Heart right ventricle (tissue), 16 donors: ENCODE results near the gene PIGV. TPM values are rescaled to one million over a fixed set of nuclear protein-coding genes. Genes with fewer than 3 reads are reported as not detected.

Experiments used
- ATAC-seq, 8 donors: fragments of 200-7000 bp; cut with Tn5 transposase; one replicate each; pipeline ENCODE4 v1.9.1; 2020; ENCODE audit warnings: mild to moderate bottlenecking in 8 of 8, moderate library complexity in 8 of 8, moderate number of reproducible peaks in 1 of 8
- DNase-seq, 2 donors: peaks; one replicate each; pipeline ENCODE4 v3.0.0-alpha.2; 2020
- H3K27ac ChIP-seq, 10 donors: fragments of 200-600 bp; sonication (generic) in 2 of 10; one replicate each; pipeline versions ENCODE4 v1.5.0 to v1.8.0; 2020 to 2022; ENCODE audit warnings: mild to moderate bottlenecking in 3 of 10
- H3K27me3 ChIP-seq, 7 donors: fragments of 200-600 bp; one replicate each; pipeline ENCODE4 v1.8.0; 2021 to 2022; ENCODE audit warnings: mild to moderate bottlenecking in 2 of 7
- H3K36me3 ChIP-seq, 9 donors: fragments of 200-600 bp; sonication (generic) in 1 of 9; one replicate each; pipeline versions ENCODE4 v1.5.0 to v1.8.0; 2020 to 2022; ENCODE audit warnings: mild to moderate bottlenecking in 2 of 9
- H3K4me1 ChIP-seq, 9 donors: fragments of 200-600 bp; sonication (generic) in 1 of 9; one replicate each; pipeline versions ENCODE4 v1.5.0 to v1.8.0; 2020 to 2022; ENCODE audit warnings: mild to moderate bottlenecking in 4 of 9
- H3K4me3 ChIP-seq, 10 donors: fragments of 200-600 bp; sonication (generic) in 2 of 10; one replicate each; pipeline versions ENCODE4 v1.5.0 to v1.8.0; 2020 to 2022; ENCODE audit warnings: mild to moderate bottlenecking in 7 of 10, moderate library complexity in 2 of 10
- H3K9me3 ChIP-seq, 11 donors: fragments of 200-600 bp in 10 of 11; sonication (generic) in 2 of 11; one replicate each; pipeline versions ENCODE4 v1.5.0 to v1.8.0; 2013 to 2022; ENCODE audit warnings: mild to moderate bottlenecking in 2 of 11, control low read depth in 1 of 11, moderate library complexity in 1 of 11
- CTCF ChIP-seq, 9 donors: fragments of 200-600 bp; sonication (generic) in 2 of 9; IDR thresholded peaks; one replicate each; pipeline versions ENCODE4 v1.5.0 to v1.8.0; 2021 to 2022; ENCODE audit warnings: antibody characterized with exemption in 9 of 9, mild to moderate bottlenecking in 5 of 9, moderate library complexity in 1 of 9
- WGBS, 2 donors: extraction: QIAGEN DNeasy Blood & Tissue Kit; methylation state at CpG; one replicate each; pipeline ENCODE4 v1.1.7; 2013; ENCODE audit warnings: inconsistent platforms in 1 of 2; 5-methylcytosine and 5-hydroxymethylcytosine counted together
- intact Hi-C, 10 donors: fragments of 100-400 bp; cut with DNase I; formaldehyde crosslinking; loops; one replicate each; pipeline versions ENCODE4 v1.11.1 to v1.14.2; 2022
- polyA plus RNA-seq, 2 donors: library from polyadenylated mRNA; stranded (reverse); fragments of 200-250 nt; gene quantifications; one replicate each; pipeline ENCODE4 v1.2.3, GENCODE V29; 2013
- total RNA-seq, 10 donors: library from RNA; stranded (reverse); fragmentation: NEBNext Ultra II Directional in 3 of 10; extraction: Animal tissue kit (Norgen Biotek cat#: 25700) in 3 of 10; gene quantifications; one replicate each; pipeline versions ENCODE4 v1.2.1 to v1.2.4, GENCODE V29; 2021 to 2023
- donor health status: Arrhythmogenic right ventricular cardiomyopathy.
- donor health status: ischemic (EF 13 %, LVEDD 7.1; RV severe dilation, severe dysfunction).
- donor health status: healthy with polysubstance abuse.
- donor health status: DM: no; HTN: yes; CAD: no.
- donor health status: DM: no; HTN: no; CAD: no.
- donor health status: ischemic (EF 25% LVEDD 6.9; RV normal size, moderate dysfunction).
- donor health status: ischemic (EF 25% LVEDD 5.7; RV mildly dilated, moderate dysfunction).
- donor health status: healthy.
- donor health status: DM: yes; HTN: yes; CAD: no.
- donor health status: Ischemic cardiomyopathy.
- donor health status: ischemic (EF 35%, LVEDD 5.7; RV mildly dilated, moderate dysfunction).
- donor health status: nonischemic (EF 11% LVEDD 7.7; RV severe dilation, severe dysfunction).
- donor health status: DM: yes; HTN: yes; CAD: no.
- donor health status: PGD.
- donor health status: ischemic (EF 29% LVEDD 5.4; RV normal size, mild dysfunction).
- donor health status: nonischemic (EF 23%, LVEDD 6.1; RV moderate dilation, normal function).

The PIGV gene
- total and polyA plus RNA-seq, 12 donors = 2.7 to 7.5 (median 4.1) TPM

DNA sequence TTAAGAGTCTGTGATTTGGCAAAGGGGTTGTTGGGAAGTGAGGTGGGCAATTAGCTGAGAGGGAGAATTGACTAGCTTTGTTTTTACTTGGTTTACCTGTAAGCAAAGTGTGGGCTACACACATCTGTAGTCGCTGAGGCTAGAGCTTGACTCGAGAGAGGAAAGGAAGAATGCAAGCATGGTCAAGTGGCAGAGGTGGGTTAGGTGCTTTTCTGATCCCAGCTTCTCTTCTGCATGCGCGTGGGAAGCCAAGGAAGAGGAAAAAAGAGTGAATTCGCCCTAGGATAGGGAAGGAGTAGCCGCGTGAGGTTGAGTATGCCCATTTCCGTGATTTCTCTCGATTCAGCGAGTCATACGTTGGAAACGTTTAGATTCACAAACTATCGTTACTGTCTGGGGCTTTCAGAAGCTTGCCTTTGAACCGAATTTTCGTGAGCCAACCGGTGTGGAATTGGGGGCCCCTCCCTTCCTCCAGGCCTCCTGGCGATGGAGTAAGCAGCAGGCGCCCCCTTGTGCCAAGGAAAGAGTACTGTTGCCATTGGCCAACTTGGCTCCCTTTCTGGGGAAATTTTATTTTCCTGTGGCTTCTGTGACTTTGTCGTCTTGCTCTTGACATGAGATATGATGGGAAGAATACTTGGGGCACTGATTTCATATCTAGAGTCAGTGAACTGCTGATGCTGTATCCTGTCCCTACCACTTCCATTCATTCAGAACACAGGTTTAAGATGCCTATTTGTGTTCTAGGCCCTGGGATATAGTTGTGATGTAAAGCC lies 1.3 kb downstream of the PIGV start:
- Histone ChIP-seq H3K27ac (peak overlapping the region; percentile 97 to 100 (median 99)), H3K4me3 (peak overlapping the region; percentile 57 to 83 (median 70)), H3K4me1 (peaks cover 20 to 73% (median 63%) of the 10 kb centered on the region in 9 donors), H3K9me3 (no peaks in the 10 kb centered on the region), H3K27me3 (no peaks in the 10 kb centered on the region), H3K36me3 (peaks cover 0 to 14% (median under 1%) of the 10 kb centered on the region in 9 donors)
- intact Hi-C loops = loop anchor here (1.0 to 10.0 kb wide), 10 partner anchors 37 to 187 kb away; partner anchors contain the start of gene ARID1A (in 2 of the 10)
- WGBS, 2 donors = 1% methylated on average over 19 of the region's 19 CpGs
- DNase-seq (peak; percentile 80 to 92), ATAC-seq (peak; percentile 37 to 79 (median 58))
- TF ChIP-seq CTCF (IDR thresholded peaks at IDR 0.05) = peak; percentile 88 to 99 (median 96)

- H3K4me1 ChIP-seq = peaks cover 16 to 67% (median 57%) of the 10 kb centered on the region in 9 donors
- H3K36me3 ChIP-seq = peaks cover 0 to 19% (median 5%) of the 10 kb centered on the region in 9 donors
- H3K9me3 ChIP-seq = no peaks in the 10 kb centered on the region
- peak overlapping the region in 8 of 10 donors; percentile 77 to 100 (median 99) for H3K27ac ChIP-seq
- no peak for ATAC-seq
- 70 to 74% methylated on average over 3 of the region's 3 CpGs for WGBS, 2 donors
- TF ChIP-seq CTCF (IDR thresholded peaks at IDR 0.05) = no peak
- intact Hi-C loops = loop anchor here (1.0 to 10.0 kb wide), 10 partner anchors 37 to 187 kb away; partner anchors contain the start of gene ARID1A (in 2 of the 10)
- no peaks in the 10 kb centered on the region for H3K27me3 ChIP-seq
- no peak overlapping the region for H3K4me3 ChIP-seq
- DNase-seq = no peak
Measured at GRCh38 chr1:26789612-26789865, 1.8 kb downstream of the PIGV start.

DNA sequence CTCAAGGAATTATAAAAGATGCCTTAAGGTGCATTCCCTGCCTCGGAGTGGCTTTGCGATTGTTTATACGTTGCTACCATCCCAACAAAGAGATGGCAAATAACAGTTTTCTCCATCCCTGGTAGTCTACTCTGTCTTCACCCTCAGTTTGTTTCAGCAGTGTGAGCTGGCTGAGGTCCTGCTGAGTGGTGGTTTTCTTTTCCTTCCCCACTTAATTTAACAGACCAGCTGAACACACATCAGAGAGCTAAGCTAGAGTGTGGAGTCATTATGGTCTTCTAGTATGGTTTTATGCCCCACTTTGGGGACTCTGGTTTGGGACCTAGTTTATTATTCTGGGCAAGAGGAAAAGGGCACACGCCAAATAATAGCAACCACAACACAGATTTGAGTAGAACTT lies 2.2 kb downstream of the PIGV start:
- Histone ChIP-seq H3K9me3 (no peaks in the 10 kb centered on the region), H3K4me1 (peaks cover 13 to 64% (median 54%) of the 10 kb centered on the region in 9 donors), H3K27me3 (no peaks in the 10 kb centered on the region), H3K4me3 (no peak overlapping the region), H3K36me3 (peaks cover 0 to 23% (median 5%) of the 10 kb centered on the region in 9 donors), H3K27ac (peak overlapping the region in 6 of 10 donors; percentile 73 to 99 (median 98))
- DNase-seq (no peak), ATAC-seq (no peak)
- TF ChIP-seq CTCF (IDR thresholded peaks at IDR 0.05) = no peak
- 80 to 83% methylated on average over 4 of the region's 4 CpGs for WGBS, 2 donors
- intact Hi-C loops = loop anchor here (1.0 to 10.0 kb wide), 10 partner anchors 38 to 188 kb away; partner anchors contain the start of gene ARID1A (in 2 of the 10)

DNA sequence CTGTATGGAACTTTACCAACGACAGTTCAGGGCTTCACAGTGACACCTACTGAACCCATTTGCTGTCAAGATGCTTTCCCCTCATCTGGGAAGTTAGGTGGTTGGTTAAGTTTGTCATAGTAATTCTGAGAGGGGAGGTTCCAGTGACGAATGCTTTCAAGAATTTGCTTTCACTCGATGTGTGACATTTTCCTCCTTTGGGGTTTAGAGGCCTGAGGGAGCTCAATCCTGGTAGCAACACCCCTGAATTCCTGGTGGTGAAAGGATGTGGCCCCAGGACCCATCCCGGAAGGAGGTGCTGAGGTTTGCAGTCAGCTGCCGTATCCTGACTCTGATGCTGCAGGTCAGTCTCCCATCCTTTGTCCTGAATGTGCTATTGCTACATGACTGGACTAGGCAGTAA lies 2.8 kb downstream of the PIGV start:
- peaks cover 13 to 57% (median 47%) of the 10 kb centered on the region in 9 donors for H3K4me1 ChIP-seq
- no peaks in the 10 kb centered on the region for H3K9me3 ChIP-seq
- intact Hi-C loops = loop anchor here in 1 of 10 donors (2.0 kb wide), 1 partner anchor 188 kb away; no protein-coding TSS in a partner anchor
- TF ChIP-seq CTCF (IDR thresholded peaks at IDR 0.05) = no peak
- 44 to 52% methylated on average over 5 of the region's 5 CpGs for WGBS, 2 donors
- DNase-seq = no peak
- no peak overlapping the region for H3K4me3 ChIP-seq
- no peak for ATAC-seq
- H3K27ac ChIP-seq = peak overlapping the region; percentile 1 to 99 (median 75)
- no peaks in the 10 kb centered on the region for H3K27me3 ChIP-seq
- peaks cover 0 to 29% (median 5%) of the 10 kb centered on the region in 9 donors for H3K36me3 ChIP-seq
